C4-2B (cell line): ENCODE results near the gene MKNK1.

ENCODE experiments used
- H3K27ac ChIP-seq: fragments of 450-650 bp; 2 replicates; pipeline ENCODE4 v1.5.1; 2017
- ZFX ChIP-seq: fragments of 450-650 bp; IDR thresholded peaks from 2 replicates; pipeline ENCODE4 v1.6.1; 2017
- TF ChIP-seq, protein P1 (sequence below): fragments of 450-650 bp; conservative IDR thresholded peaks from 2 replicates; pipeline ENCODE4 v1.5.1; 2017; ENCODE audit warnings: mild to moderate bottlenecking

Gene MKNK1

DNA sequence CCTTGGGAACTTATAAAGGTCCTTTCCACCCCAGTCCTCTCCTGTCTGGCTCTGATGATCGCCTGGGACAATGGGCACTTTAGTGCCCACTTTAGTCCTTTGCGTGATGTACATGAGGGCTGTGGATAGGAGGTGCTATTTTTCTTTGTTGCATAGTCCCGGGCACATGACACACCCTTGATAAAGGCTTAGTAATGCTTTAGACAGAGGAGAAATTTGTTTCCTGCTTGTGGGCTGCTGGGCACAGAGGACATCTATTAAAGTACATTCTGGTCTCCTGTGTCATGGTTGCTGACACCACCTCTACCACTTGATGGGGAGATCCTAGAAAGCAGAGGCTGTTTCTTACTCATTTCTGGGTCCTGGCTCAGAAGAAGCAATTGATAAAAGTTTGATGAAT lies 47.2 kb downstream of the MKNK1 start:
- H3K27ac ChIP-seq: no peak overlapping the region
- TF ChIP-seq, protein P1, sequence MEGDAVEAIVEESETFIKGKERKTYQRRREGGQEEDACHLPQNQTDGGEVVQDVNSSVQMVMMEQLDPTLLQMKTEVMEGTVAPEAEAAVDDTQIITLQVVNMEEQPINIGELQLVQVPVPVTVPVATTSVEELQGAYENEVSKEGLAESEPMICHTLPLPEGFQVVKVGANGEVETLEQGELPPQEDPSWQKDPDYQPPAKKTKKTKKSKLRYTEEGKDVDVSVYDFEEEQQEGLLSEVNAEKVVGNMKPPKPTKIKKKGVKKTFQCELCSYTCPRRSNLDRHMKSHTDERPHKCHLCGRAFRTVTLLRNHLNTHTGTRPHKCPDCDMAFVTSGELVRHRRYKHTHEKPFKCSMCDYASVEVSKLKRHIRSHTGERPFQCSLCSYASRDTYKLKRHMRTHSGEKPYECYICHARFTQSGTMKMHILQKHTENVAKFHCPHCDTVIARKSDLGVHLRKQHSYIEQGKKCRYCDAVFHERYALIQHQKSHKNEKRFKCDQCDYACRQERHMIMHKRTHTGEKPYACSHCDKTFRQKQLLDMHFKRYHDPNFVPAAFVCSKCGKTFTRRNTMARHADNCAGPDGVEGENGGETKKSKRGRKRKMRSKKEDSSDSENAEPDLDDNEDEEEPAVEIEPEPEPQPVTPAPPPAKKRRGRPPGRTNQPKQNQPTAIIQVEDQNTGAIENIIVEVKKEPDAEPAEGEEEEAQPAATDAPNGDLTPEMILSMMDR: no peak
- no peak for TF ChIP-seq ZFX

DNA sequence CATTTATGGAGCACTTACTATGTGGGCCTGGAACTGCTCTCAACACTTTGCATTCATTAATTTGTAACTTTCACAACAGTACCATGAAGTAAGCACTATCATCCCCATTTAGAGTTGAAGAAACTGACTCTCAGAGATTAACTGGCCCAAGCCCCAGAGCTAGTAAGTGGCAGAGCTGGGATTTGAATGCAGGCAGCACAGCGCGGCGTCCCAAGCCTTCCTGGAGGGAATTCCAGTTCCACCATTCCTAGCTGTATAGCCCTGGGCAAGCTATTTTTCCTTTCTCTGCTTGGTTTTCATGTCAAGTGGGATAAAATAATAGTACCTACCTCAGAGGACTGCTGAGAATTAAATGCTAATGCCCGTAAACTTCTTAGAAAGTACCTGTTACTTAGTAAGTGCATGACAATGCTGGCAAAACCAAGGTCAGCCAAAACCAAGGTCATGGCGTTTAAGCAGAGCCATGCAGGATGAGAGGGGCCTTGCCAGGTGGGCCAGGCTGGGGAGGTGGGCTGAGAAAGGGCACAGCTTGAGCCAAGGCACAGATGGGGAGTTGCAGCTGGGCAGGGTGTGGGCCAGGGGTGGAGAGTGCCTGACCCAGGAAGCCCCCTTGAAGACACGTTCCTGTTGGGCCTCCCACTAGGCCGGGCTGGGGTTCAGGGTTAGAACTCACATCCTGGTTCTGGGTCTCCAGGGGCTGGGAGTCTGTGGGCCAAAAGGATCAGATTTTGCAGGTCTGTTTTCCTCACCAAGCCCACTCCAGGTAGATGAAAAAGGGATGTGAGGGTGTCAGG lies 48.0 kb downstream of the MKNK1 start:
- TF ChIP-seq, protein P1: no peak
- TF ChIP-seq ZFX: no peak
- no peak overlapping the region for H3K27ac ChIP-seq

DNA sequence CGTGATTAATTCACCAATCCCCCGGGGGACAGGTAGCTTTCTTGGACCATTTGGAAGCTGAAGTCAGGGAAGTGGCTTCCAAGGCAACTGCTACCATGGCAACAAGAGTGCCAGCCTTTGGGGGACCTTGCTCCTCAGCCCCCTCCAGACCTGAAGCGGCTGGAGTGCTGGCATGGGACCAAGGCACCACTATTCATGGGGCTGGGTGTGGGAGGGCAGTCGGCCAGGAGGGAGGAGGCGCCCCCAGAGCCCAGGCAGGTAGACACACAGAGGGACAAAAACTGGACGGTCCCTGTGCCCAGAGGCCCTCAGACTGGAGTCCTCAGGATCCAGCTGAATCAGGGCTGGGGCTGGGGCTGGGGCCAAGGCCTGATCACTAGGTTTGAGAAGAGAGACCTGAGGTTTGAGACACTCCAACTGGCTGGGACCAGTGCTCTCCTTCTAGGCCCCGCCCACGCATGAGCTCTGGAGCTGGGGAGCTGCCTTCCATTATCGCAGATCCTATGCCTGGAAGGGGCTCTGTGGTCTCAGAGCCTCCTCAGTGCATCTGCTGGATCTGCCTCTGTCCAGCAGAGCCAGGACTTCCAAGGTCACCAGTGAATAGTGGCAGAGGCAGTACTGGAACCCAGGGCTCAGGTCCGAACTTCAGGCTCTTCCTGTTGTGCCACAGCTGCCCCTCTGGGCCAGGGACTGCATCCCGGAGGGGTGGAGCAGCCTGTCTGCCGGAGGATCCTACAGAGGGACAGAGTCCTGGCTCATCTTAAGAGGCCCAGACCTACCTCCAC lies 49.3 kb downstream of the MKNK1 start:
- H3K27ac ChIP-seq: no peak overlapping the region
- TF ChIP-seq, protein P1: no peak
- TF ChIP-seq ZFX: no peak

DNA sequence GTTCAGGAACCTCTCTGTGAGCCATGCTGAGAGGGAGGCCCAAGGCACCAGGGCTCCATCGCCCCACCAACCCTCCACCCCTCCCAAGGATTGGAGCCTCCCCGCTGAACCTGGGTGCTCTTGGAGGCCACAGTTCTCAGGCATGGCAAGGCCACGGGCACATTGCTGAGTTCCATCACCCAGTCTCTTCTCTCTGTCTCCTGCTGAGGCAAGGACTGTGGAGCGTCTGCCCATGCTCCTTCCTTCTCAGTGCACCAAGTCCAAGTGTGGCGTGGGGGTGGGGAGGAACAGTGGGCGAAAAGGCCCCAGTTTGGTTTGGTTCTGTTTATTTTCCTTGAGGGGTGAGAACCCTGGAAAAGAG lies 49.9 kb downstream of the MKNK1 start:
- no peak overlapping the region for H3K27ac ChIP-seq
- TF ChIP-seq, protein P1: no peak
- TF ChIP-seq ZFX: no peak

DNA sequence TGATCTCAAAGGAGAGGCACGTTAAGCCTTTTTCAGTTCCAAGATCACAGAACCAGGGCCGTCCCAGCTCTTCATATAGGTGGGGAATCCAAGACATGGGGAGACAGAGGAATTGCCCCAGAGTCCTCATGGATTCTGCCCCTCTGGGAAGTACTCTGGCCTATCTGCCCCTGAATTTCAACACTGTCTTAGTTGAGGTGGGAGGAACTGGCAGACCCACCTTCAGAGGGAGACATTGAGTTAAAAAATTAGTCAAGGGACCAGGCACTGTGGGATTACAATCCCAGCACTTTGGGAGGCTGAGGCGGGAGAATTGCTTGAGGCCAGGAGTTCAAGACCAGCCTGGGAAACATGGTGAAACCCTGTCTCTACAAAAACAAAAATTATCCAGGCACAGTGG lies 50.6 kb downstream of the MKNK1 start:
- no peak for TF ChIP-seq ZFX
- TF ChIP-seq, protein P1: no peak
- H3K27ac ChIP-seq: no peak overlapping the region

DNA sequence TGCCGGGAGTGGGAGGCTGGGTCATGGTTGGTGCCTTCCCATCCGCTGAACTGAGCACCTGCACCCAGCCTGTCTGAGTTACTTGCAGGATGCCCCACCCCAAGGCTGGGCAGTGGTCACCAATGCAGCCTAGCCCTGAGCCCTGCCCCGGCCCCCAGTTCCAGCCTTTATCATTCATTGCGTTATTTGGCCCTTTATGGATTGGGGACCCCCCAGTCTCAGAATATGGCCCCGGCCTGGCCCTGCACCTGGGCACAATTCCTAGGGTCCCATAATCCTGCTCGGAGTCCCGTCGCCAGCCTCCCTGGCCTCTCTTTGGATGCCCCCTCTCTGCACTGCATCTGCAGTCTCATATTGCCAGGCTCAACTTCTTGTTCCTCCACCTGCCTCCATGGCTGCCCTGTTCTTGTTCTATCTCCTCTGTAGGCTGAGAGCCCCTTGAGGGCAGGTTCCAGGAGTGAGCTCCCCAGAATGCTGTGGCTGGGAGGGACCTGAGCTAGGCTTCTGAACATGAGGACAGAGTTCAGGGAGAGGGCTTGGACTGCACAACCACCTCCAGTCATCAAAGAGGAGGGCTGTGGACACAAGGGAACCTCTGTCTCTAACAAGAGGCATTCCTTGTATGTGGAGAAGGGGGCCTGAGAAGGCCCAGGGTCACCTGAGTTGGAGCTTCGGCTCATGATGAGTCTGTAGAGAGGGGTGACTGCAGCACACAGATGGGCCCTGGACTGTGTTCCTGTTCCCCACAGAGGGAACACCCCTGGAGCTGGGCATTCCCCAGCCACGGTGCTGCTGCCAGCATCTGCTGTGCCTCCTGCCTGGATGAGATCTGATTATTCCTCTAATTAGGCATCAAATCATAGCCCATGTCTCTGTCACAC lies 51.5 kb downstream of the MKNK1 start:
- TF ChIP-seq, protein P1: no peak
- no peak for TF ChIP-seq ZFX
- no peak overlapping the region for H3K27ac ChIP-seq
